A549 (cell line): Measurements from ENCODE around the gene CDC42EP1. TPM values are rescaled to one million over a fixed set of nuclear protein-coding genes. Genes with fewer than 3 reads are reported as not detected.

ENCODE experiments used
- ATAC-seq, 2 experiments: fragments of 200-7000 bp in 1 of 2; fragments of >200 bp in 1 of 2; cut with Nextera tagmentation in 1 of 2; cut with Tn5 transposase in 1 of 2; 3 replicates each; pipeline versions ENCODE4 v1.8.0 to v1.9.1; 2018 to 2020; ENCODE audit warnings: mild to moderate bottlenecking in 1 of 2, moderate library complexity in 1 of 2
- CTCF ChIA-PET: fragments of 300-600 bp; sonication (Branson Sonifier 250); formaldehyde crosslinking; extraction: SDS; loops from one replicate; lab custom pipeline; 2021; ENCODE audit warnings: antibody characterized with exemption, inconsistent platforms; lab: Yijun Ruan, JAX
- POLR2A ChIA-PET: fragments of 350-600 bp; formaldehyde crosslinking; extraction: SDS; loops from one replicate; lab custom pipeline; 2021; ENCODE audit warnings: antibody characterized with exemption, inconsistent platforms; lab: Yijun Ruan, JAX
- DNase-seq, 2 experiments: peaks; one replicate each; pipeline versions ENCODE4 v3.0.0 to v3.0.0-alpha.2; 2011 to 2016; ENCODE audit warnings: low read depth in 1 of 2, low spot score in 1 of 2
- FAIRE-seq: peaks from 2 replicates; lab custom pipeline; 2011; peaks lifted over from hg19 to GRCh38; lab: Jason Lieb, UNC
- H3K27ac ChIP-seq, 2 experiments: fragments of >200 bp; sonication (Bioruptor Twin); formaldehyde crosslinking; 3 replicates each; pipeline ENCODE4 v1.5.1; 2016 to 2017
- H3K4me1 ChIP-seq: fragments of >200 bp; sonication (Bioruptor Twin); formaldehyde crosslinking; 3 replicates; pipeline ENCODE4 v1.6.1; 2016
- H3K4me2 ChIP-seq: fragments of >200 bp; sonication (Bioruptor Twin); formaldehyde crosslinking; 3 replicates; pipeline ENCODE4 v1.6.1; 2016
- H3K4me3 ChIP-seq: fragments of >200 bp; sonication (Bioruptor Twin); formaldehyde crosslinking; 3 replicates; pipeline ENCODE4 v1.5.1; 2016
- H3K9me3 ChIP-seq: fragments of >200 bp; sonication (Bioruptor Twin); formaldehyde crosslinking; 3 replicates; pipeline ENCODE4 v1.6.1; 2016
- CHD4 ChIP-seq: fragments of 200-600 bp; sonication (generic); IDR thresholded peaks from 2 replicates; pipeline ENCODE4 v1.6.1; 2016; ENCODE audit warnings: antibody characterized with exemption, mild to moderate bottlenecking, borderline replicate concordance
- EHMT2 ChIP-seq: fragments of 200-600 bp; sonication (generic); IDR thresholded peaks from 2 replicates; pipeline ENCODE4 v1.6.1; 2016; ENCODE audit warnings: antibody characterized with exemption, low read depth, mild to moderate bottlenecking, moderate library complexity
- ELK1 ChIP-seq: fragments of 150-350 bp; IDR thresholded peaks from 2 replicates; pipeline ENCODE4 v1.6.1; 2014; ENCODE audit warnings: low read depth, mild to moderate bottlenecking, low read length
- ESRRA ChIP-seq: fragments of 150-350 bp; IDR thresholded peaks from 2 replicates; pipeline ENCODE4 v1.6.1; 2014; ENCODE audit warnings: mild to moderate bottlenecking, low read length, borderline replicate concordance
- FOSB ChIP-seq: fragments of 250-450 bp; sonication (Bioruptor Pico); IDR thresholded peaks from 2 replicates; pipeline ENCODE4 v1.5.0; 2020; ENCODE audit warnings: mild to moderate bottlenecking, moderate library complexity
- FOXS1 ChIP-seq: fragments of 250-450 bp; sonication (Bioruptor Pico); IDR thresholded peaks from 2 replicates; pipeline ENCODE4 v1.5.0; 2020; ENCODE audit warnings: mild to moderate bottlenecking, moderate library complexity
- GATA3 ChIP-seq: IDR thresholded peaks from 2 replicates; pipeline ENCODE4 v1.6.1; 2012; ENCODE audit warnings: borderline replicate concordance
- HES2 ChIP-seq: fragments of >200 bp; sonication (Bioruptor Twin); formaldehyde crosslinking; IDR thresholded peaks from 2 replicates; pipeline ENCODE4 v1.6.1; 2016
- HOXB13 ChIP-seq: fragments of 250-450 bp; sonication (Bioruptor Pico); IDR thresholded peaks from 2 replicates; pipeline ENCODE4 v1.5.0; 2020; ENCODE audit warnings: low read depth, mild to moderate bottlenecking, moderate library complexity
- JUN ChIP-seq, 2 experiments: fragments of >200 bp; sonication (Bioruptor Twin); formaldehyde crosslinking; IDR thresholded peaks; 2 replicates in 1 of 2; 3 replicates in 1 of 2; pipeline ENCODE4 v1.6.1; 2016 to 2017
- KDM5A ChIP-seq: fragments of 200-600 bp; sonication (generic); IDR thresholded peaks from 2 replicates; pipeline ENCODE4 v1.6.1; 2016; ENCODE audit warnings: antibody characterized with exemption, mild to moderate bottlenecking
- MAZ ChIP-seq: fragments of 150-350 bp; IDR thresholded peaks from 2 replicates; pipeline ENCODE4 v1.6.1; 2014; ENCODE audit warnings: antibody characterized with exemption, low read depth, low read length, borderline replicate concordance
- NFE2L2 ChIP-seq: fragments of 150-350 bp; conservative IDR thresholded peaks from 2 replicates; pipeline ENCODE4 v1.6.1; 2014; ENCODE audit warnings: low read length
- POLR2A ChIP-seq: IDR thresholded peaks from 2 replicates; pipeline ENCODE4 v1.6.1; 2012; ENCODE audit warnings: mild to moderate bottlenecking, low read length
- POLR2AphosphoS2 ChIP-seq: conservative IDR thresholded peaks from 2 replicates; pipeline ENCODE4 v1.6.1; 2012; ENCODE audit warnings: low read length, improper control_type of control experiment, inconsistent platforms
- RARB ChIP-seq: fragments of 250-450 bp; sonication (Bioruptor Pico); IDR thresholded peaks from 2 replicates; pipeline ENCODE4 v1.8.0; 2021; ENCODE audit warnings: mild to moderate bottlenecking, moderate library complexity
- RNF2 ChIP-seq: fragments of 200-600 bp; sonication (generic); IDR thresholded peaks from 2 replicates; pipeline ENCODE4 v1.6.1; 2016; ENCODE audit warnings: low read depth, mild to moderate bottlenecking, antibody characterized with exemption, moderate library complexity, borderline replicate concordance
- ZC3H11A ChIP-seq: fragments of 450-650 bp; IDR thresholded peaks from 2 replicates; pipeline ENCODE4 v1.6.1; 2014; ENCODE audit warnings: antibody characterized with exemption, mild to moderate bottlenecking
- ZFP36 ChIP-seq: fragments of 450-650 bp; IDR thresholded peaks from 2 replicates; pipeline ENCODE4 v1.6.1; 2014; ENCODE audit warnings: borderline replicate concordance; ENCODE audit not compliant: partially characterized antibody
- WGBS: methylation state at CpG from one replicate; pipeline ENCODE4 v1.1.6; 2017; ENCODE audit errors: missing lambda C conversion rate; 5-methylcytosine and 5-hydroxymethylcytosine counted together
- polyA plus RNA-seq, 4 experiments: library from polyadenylated mRNA; depleted of rRNA in 3 of 4; stranded (reverse); fragments of >200 nt; fragmentation: RNase III in 1 of 4; extraction: RNeasy Plus Mini Kit Qiagen cat#74134 plus additional on column Dnase treatment in 1 of 4; gene quantifications; 2 replicates in 3 of 4; 3 replicates in 1 of 4; pipeline ENCODE4 v1.2.3, GENCODE V29; 2011 to 2017

The CDC42EP1 gene
- polyA plus RNA-seq, 2 of the 4 experiments (the other 2 are of a cell fraction) = 16.0 to 20.2 TPM

GRCh38 chr22:37610480-37611129 lies 50.3 kb downstream of the CDC42EP1 start:
- H3K4me2 ChIP-seq = peak overlapping the region; percentile 95
- no peak for FAIRE-seq
- no peak overlapping the region for H3K4me3 ChIP-seq
- H3K27ac ChIP-seq = no peak overlapping the region
- no peaks in the 10 kb centered on the region for H3K9me3 ChIP-seq
- TF ChIP-seq ELK1 (no peak), GATA3 (no peak), KDM5A (no peak), RNF2 (no peak), EHMT2 (no peak), ZFP36 (no peak), ESRRA (no peak)
- 91% methylated on average over 14 of the region's 15 CpGs for WGBS
- ATAC-seq = no peak
- ChIA-PET POLR2A (interaction anchor here (2.7 kb wide), 1 partner anchor 19 kb away, joined by 23 read pairs; no protein-coding TSS in a partner anchor), CTCF (interaction anchor here (0.9 to 1.6 kb wide), 6 partner anchors 8 to 33 kb away, joined by 3 to 8 read pairs (median 3); no protein-coding TSS in a partner anchor)
- H3K4me1 ChIP-seq = peaks cover 9% of the 10 kb centered on the region; the same call in 2 of the 3 replicates
- no peak for DNase-seq

- no peak overlapping the region for H3K4me3 ChIP-seq
- CTCF ChIA-PET = interaction anchor here (0.7 to 1.5 kb wide), 2 partner anchors 9 to 13 kb away, joined by 3 read pairs; no protein-coding TSS in a partner anchor
- peaks cover 9% of the 10 kb centered on the region; the same call in 2 of the 3 replicates for H3K4me1 ChIP-seq
- no peak overlapping the region for H3K4me2 ChIP-seq
- H3K27ac ChIP-seq = no peak overlapping the region
- DNase-seq (no peak), FAIRE-seq (no peak), ATAC-seq (no peak)
- POLR2A ChIA-PET = no interaction called here
- TF ChIP-seq POLR2AphosphoS2 = no peak
- H3K9me3 ChIP-seq = no peaks in the 10 kb centered on the region
- WGBS = 97% methylated on average over 5 of the region's 6 CpGs
These were observed 50.9 kb downstream of the CDC42EP1 start for GRCh38 chr22:37611207-37611606.

- ChIA-PET POLR2A (interaction anchor here (1.3 kb wide), 1 partner anchor 8 kb away, joined by 3 read pairs; no protein-coding TSS in a partner anchor), CTCF (interaction anchor here (0.9 to 2.2 kb wide), 6 partner anchors 9 to 175 kb away, joined by 3 to 9 read pairs (median 4); no protein-coding TSS in a partner anchor)
- DNase-seq (no peak), ATAC-seq (0 out of 6 replicates have a peak, but pooled peaks of 1 of the 2 experiments have one; percentile 26), FAIRE-seq (no peak)
- Histone ChIP-seq H3K4me1 (no peaks in the 10 kb centered on the region), H3K9me3 (no peaks in the 10 kb centered on the region), H3K27ac (no peak overlapping the region), H3K4me2 (no peak overlapping the region), H3K4me3 (no peak overlapping the region)
- TF ChIP-seq NFE2L2 = no peak
- TF ChIP-seq POLR2A = no peak
- TF ChIP-seq HOXB13 (CRISPR knock-in tag) = no peak
- TF ChIP-seq JUN (IDR thresholded peaks at IDR 0.05) = no peak
- no peak for TF ChIP-seq POLR2AphosphoS2
- no peak for TF ChIP-seq MAZ
- no peak for TF ChIP-seq GATA3
- TF ChIP-seq RARB (CRISPR knock-in tag) = no peak
- no peak for TF ChIP-seq CHD4
- no peak for TF ChIP-seq HES2
- no peak for TF ChIP-seq FOSB
- no peak for TF ChIP-seq FOXS1 (CRISPR knock-in tag)
- no peak for TF ChIP-seq ESRRA
- TF ChIP-seq EHMT2 = no peak
- TF ChIP-seq ZC3H11A = no peak
- 91% methylated on average over 13 of the region's 27 CpGs for WGBS
These were observed 56.2 kb downstream of the CDC42EP1 start for GRCh38 chr22:37616201-37617083.
